ENCODE measurements around the gene SLC25A44. TPM values are rescaled to one million over a fixed set of nuclear protein-coding genes. Genes with fewer than 3 reads are reported as not detected.

SLC25A44 gene
- polyA plus RNA-seq, 4 donors, result 13.4 to 46.6 (median 17.3) TPM

DNA sequence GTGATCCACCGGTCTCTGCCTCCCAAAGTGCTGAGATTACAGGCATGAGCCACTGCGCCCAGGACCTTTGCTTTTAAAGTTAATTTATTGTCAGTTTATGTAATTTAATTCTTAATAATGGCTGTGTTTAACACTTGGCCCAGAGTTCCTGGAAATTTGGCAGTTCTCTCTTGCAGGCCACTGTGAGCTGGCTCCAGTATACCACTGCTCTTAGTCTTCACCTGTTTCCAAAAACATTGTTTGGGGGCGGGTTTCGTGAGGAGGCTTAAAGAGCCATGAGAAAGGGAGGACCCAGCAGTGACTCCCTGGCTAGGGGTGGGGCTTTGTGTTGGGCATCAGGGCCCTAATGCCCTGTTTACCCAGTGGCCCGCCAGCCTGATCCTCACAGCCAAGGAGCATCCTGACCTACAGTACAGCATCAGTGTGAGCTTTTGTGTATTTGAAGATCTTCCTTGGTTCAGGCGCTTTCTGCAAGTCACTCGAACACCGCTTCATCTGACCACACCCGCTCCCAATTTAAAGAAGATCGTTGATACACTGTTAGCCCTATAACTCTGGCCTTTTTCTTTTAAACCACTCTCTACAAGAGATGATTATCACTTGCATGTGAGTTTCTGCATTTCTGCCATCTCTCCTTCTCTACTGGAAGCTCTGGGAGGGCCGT is 36.0 kb downstream of the SLC25A44 start:
- H3K27me3 ChIP-seq (ENCODE audit: control insufficient read depth in 3 of 3, insufficient read depth in 3 of 3, low read length in 3 of 3), result no peaks in the 10 kb centered on the region
- H3K4me3 ChIP-seq (ENCODE audit: low read depth in 1 of 3, low read length in 3 of 3), result no peak overlapping the region
- 93 to 96% (median 95%) methylated on average over 11 of the region's 11 CpGs for WGBS, 3 donors
- no peaks in the 10 kb centered on the region for H3K9me3 ChIP-seq (ENCODE audit: control insufficient read depth in 2 of 2, insufficient read depth in 1 of 2, low read depth in 1 of 2, low read length in 1 of 2)
- FAIRE-seq (no peak), DNase-seq (no peak)
- H3K27ac ChIP-seq (ENCODE audit: low read depth in 1 of 3, low read length in 2 of 3), result no peak overlapping the region
- peaks cover 0 to 7% (median 0%) of the 10 kb centered on the region in 3 donors for H3K4me1 ChIP-seq (ENCODE audit: control insufficient read depth in 3 of 3, insufficient read depth in 2 of 3, low read depth in 1 of 3, low read length in 2 of 3)
- peaks cover 0 to 77% (median 3%) of the 10 kb centered on the region in 3 donors for H3K36me3 ChIP-seq (ENCODE audit: control insufficient read depth in 3 of 3, insufficient read depth in 2 of 3, low read depth in 1 of 3, low read length in 3 of 3)

DNA sequence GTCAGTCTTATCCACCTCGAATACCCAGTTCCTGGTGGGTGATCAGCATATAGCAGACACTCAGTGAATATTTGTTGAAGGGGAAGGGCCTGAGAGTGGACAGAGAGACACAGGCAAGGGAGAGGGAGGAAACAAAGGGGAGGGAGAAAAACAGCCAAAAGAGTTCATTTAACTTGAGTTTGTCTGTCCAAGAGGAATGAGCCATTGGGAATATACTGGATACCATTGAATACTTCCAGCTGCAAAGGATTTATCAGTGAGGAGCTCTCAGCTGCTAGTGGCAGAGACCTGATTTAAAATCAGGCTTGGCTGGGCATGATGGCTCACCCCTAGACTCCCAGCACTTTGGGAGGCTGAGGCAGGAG is 36.6 kb downstream of the SLC25A44 start:
- Histone ChIP-seq H3K36me3 (ENCODE audit: control insufficient read depth in 3 of 3, insufficient read depth in 2 of 3, low read depth in 1 of 3, low read length in 3 of 3) (peaks cover 0 to 79% (median 3%) of the 10 kb centered on the region in 3 donors), H3K4me1 (ENCODE audit: control insufficient read depth in 3 of 3, insufficient read depth in 2 of 3, low read depth in 1 of 3, low read length in 2 of 3) (peaks cover 0 to 7% (median 0%) of the 10 kb centered on the region in 3 donors)
- no peak for FAIRE-seq

DNA sequence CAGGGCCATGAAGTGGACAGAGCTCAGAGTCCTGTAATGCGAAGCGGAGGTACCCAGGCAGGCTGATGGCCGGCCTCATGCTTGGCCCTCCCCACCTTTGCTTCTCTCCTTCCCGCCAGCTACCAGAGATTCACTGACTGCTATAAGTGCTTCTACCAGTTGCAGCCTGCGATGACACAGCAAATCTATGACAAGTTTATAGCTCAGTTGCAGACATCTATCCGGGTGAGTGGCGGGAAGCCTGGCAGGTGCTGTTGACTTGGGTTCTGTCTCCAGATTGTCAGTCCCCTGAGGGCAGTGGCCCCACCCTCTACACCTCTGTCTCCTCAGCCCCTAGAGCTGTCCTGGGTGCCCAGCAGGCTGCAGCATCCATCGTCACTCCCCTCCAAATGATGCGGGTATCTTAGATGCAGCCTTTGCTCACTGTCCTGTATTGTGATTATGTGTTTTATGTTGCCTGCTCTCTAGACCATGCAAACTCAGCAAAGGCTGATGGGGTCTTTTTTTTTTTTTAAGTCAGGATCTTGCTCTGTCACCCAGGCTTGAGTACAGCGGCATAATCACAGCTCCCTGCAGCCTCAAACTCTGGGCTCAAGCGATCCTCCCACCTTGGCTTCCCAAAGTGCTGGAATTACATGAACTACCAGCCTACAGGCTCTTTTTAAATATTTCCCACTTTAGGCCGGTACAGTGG is 38.4 kb downstream of the SLC25A44 start:
- DNase-seq (no peak), FAIRE-seq (no peak)
- Histone ChIP-seq H3K4me3 (ENCODE audit: low read depth in 1 of 3, low read length in 3 of 3) (no peak overlapping the region), H3K4me1 (ENCODE audit: control insufficient read depth in 3 of 3, insufficient read depth in 2 of 3, low read depth in 1 of 3, low read length in 2 of 3) (peaks cover 0 to 7% (median 0%) of the 10 kb centered on the region in 3 donors), H3K27me3 (ENCODE audit: control insufficient read depth in 3 of 3, insufficient read depth in 3 of 3, low read length in 3 of 3) (no peaks in the 10 kb centered on the region), H3K36me3 (ENCODE audit: control insufficient read depth in 3 of 3, insufficient read depth in 2 of 3, low read depth in 1 of 3, low read length in 3 of 3) (peaks cover 2 to 79% (median 12%) of the 10 kb centered on the region in 3 donors), H3K9me3 (ENCODE audit: control insufficient read depth in 2 of 2, insufficient read depth in 1 of 2, low read depth in 1 of 2, low read length in 1 of 2) (no peaks in the 10 kb centered on the region), H3K27ac (ENCODE audit: low read depth in 1 of 3, low read length in 2 of 3) (no peak overlapping the region)
- 88 to 90% (median 90%) methylated on average over 12 of the region's 12 CpGs for WGBS, 3 donors

More for the DNA sequence above, 36.6 kb downstream of the SLC25A44 start:
- 86 to 90% (median 87%) methylated on average over 1 of the region's 1 CpG for WGBS, 3 donors
- H3K27me3 ChIP-seq (ENCODE audit: control insufficient read depth in 3 of 3, insufficient read depth in 3 of 3, low read length in 3 of 3), result no peaks in the 10 kb centered on the region
- H3K4me3 ChIP-seq (ENCODE audit: low read depth in 1 of 3, low read length in 3 of 3), result no peak overlapping the region
- DNase-seq, result no peak
- no peak overlapping the region for H3K27ac ChIP-seq (ENCODE audit: low read depth in 1 of 3, low read length in 2 of 3)
- H3K9me3 ChIP-seq (ENCODE audit: control insufficient read depth in 2 of 2, insufficient read depth in 1 of 2, low read depth in 1 of 2, low read length in 1 of 2), result no peaks in the 10 kb centered on the region

DNA sequence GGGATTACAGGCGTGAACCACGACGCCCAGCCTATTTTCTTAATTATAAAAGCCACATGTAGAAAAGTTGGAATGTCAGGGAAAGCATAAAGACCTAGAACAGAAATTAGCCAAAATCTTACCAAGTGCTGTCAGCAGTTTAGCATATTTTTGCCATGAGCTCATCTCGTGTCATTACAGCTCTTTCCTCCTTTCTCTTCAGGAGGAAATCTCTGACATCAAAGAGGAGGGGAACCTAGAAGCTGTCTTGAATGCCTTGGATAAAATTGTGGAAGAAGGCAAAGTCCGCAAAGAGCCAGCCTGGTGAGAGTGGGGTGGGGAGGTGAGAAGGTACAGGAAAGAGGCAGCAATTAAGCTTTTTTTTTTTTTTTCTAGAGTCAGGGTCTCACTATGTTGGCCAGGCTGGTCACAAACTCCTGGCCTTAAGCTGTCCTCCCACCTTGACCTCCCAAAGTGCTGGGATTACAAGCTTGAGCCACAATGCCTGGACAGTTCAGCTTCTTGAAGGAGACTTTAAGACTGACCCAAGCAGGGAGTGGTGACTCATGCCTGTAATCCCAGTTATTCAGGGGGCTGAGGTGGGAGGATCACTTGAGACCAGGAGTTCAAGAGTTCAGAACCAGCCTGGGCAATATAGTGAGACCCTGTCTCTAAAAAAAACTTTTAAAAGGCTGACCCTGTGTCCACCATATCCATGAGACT is 39.7 kb downstream of the SLC25A44 start:
- no peaks in the 10 kb centered on the region for H3K9me3 ChIP-seq (ENCODE audit: control insufficient read depth in 2 of 2, insufficient read depth in 1 of 2, low read depth in 1 of 2, low read length in 1 of 2)
- H3K27ac ChIP-seq (ENCODE audit: low read depth in 1 of 3, low read length in 2 of 3), result no peak overlapping the region
- H3K4me1 ChIP-seq (ENCODE audit: control insufficient read depth in 3 of 3, insufficient read depth in 2 of 3, low read depth in 1 of 3, low read length in 2 of 3), result peaks cover 0 to 7% (median 0%) of the 10 kb centered on the region in 3 donors
- no peaks in the 10 kb centered on the region for H3K27me3 ChIP-seq (ENCODE audit: control insufficient read depth in 3 of 3, insufficient read depth in 3 of 3, low read length in 3 of 3)
- 56 to 72% (median 70%) methylated on average over 5 of the region's 5 CpGs for WGBS, 3 donors
- peaks cover 2 to 78% (median 16%) of the 10 kb centered on the region in 3 donors for H3K36me3 ChIP-seq (ENCODE audit: control insufficient read depth in 3 of 3, insufficient read depth in 2 of 3, low read depth in 1 of 3, low read length in 3 of 3)
- DNase-seq, result peak; percentile 43 to 58
- no peak for FAIRE-seq
- no peak overlapping the region for H3K4me3 ChIP-seq (ENCODE audit: low read depth in 1 of 3, low read length in 3 of 3)

DNA sequence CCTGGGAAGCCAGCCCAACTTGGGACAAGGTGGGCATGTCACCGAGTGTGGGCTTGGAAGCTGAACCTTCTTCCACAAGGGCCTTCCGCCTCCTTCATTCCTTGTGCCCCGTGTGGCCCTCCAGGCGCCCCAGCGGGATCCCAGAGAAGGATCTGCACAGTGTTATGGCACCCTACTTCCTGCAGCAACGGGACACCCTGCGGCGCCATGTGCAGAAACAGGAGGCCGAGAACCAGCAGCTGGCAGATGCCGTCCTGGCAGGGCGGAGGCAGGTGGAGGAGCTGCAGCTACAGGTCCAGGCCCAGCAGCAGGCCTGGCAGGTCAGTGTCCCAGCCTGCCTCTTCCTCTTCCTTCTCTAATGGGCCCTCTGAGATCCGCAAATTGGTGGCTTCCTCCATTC is 42.3 kb downstream of the SLC25A44 start:
- Histone ChIP-seq H3K27ac (ENCODE audit: low read depth in 1 of 3, low read length in 2 of 3) (no peak overlapping the region), H3K9me3 (ENCODE audit: control insufficient read depth in 2 of 2, insufficient read depth in 1 of 2, low read depth in 1 of 2, low read length in 1 of 2) (no peaks in the 10 kb centered on the region), H3K36me3 (ENCODE audit: control insufficient read depth in 3 of 3, insufficient read depth in 2 of 3, low read depth in 1 of 3, low read length in 3 of 3) (peaks cover 10 to 80% (median 16%) of the 10 kb centered on the region in 3 donors), H3K4me1 (ENCODE audit: control insufficient read depth in 3 of 3, insufficient read depth in 2 of 3, low read depth in 1 of 3, low read length in 2 of 3) (peaks cover 0 to 7% (median 0%) of the 10 kb centered on the region in 3 donors), H3K4me3 (ENCODE audit: low read depth in 1 of 3, low read length in 3 of 3) (no peak overlapping the region), H3K27me3 (ENCODE audit: control insufficient read depth in 3 of 3, insufficient read depth in 3 of 3, low read length in 3 of 3) (no peaks in the 10 kb centered on the region)
- 95 to 96% (median 96%) methylated on average over 11 to 12 of the region's 12 CpGs for WGBS, 3 donors
- no peak for FAIRE-seq
- DNase-seq, result no peak

DNA sequence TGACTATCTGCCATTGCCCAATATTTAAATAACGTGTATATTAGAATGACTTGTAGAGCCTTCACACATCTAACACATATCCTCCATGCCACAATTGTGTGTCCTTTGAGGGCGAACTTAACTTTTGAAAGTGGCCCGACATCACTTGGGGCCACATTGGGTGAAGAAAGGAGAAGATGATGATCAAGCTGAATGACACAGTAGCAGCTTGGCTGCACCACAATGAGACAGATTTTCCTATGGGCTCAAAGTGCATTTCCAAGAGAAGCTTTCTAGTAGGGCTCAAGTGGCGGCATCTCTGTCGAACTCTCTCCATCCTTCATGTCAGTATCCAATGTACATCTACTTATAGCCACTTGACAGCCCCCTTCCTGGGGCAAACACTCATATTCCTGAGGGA is 44.3 kb downstream of the SLC25A44 start:
- H3K36me3 ChIP-seq (ENCODE audit: control insufficient read depth in 3 of 3, insufficient read depth in 2 of 3, low read depth in 1 of 3, low read length in 3 of 3), result peaks cover 10 to 86% (median 16%) of the 10 kb centered on the region in 3 donors
- no peak for FAIRE-seq

DNA sequence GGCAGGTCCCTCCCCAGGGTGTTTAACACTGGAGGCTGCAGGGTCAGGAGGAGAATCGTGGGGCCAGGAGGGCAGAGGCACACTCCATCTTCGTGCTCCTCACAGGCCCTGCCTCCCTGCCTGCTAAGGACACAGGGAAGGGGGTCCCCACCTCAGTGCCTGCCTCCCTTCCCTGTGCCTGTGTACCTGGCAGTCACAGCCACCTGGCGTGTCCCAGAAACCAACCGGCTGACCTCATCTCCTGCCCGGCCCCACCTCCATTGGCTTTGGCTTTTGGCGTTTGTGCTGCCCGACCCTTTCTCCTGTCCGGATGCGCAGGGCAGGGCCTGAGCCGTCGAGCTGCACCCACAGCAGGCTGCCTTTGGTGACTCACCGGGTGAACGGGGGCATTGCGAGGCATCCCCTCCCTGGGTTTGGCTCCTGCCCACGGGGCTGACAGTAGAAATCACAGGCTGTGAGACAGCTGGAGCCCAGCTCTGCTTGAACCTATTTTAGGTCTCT is 47.5 kb downstream of the SLC25A44 start:
- WGBS, 3 donors, result 59 to 70% (median 61%) methylated on average over 14 to 15 of the region's 15 CpGs
- no peak for DNase-seq
- Histone ChIP-seq H3K4me3 (ENCODE audit: low read depth in 1 of 3, low read length in 3 of 3) (no peak overlapping the region), H3K9me3 (ENCODE audit: control insufficient read depth in 2 of 2, insufficient read depth in 1 of 2, low read depth in 1 of 2, low read length in 1 of 2) (no peaks in the 10 kb centered on the region), H3K27ac (ENCODE audit: low read depth in 1 of 3, low read length in 2 of 3) (no peak overlapping the region), H3K36me3 (ENCODE audit: control insufficient read depth in 3 of 3, insufficient read depth in 2 of 3, low read depth in 1 of 3, low read length in 3 of 3) (peaks cover 10 to 70% (median 10%) of the 10 kb centered on the region in 3 donors), H3K4me1 (ENCODE audit: control insufficient read depth in 3 of 3, insufficient read depth in 2 of 3, low read depth in 1 of 3, low read length in 2 of 3) (peaks cover 0 to 7% (median 0%) of the 10 kb centered on the region in 3 donors), H3K27me3 (ENCODE audit: control insufficient read depth in 3 of 3, insufficient read depth in 3 of 3, low read length in 3 of 3) (peaks cover 0 to 15% (median 6%) of the 10 kb centered on the region in 3 donors)
- FAIRE-seq, result no peak

More for the DNA sequence above, 44.3 kb downstream of the SLC25A44 start:
- peaks cover 0 to 4% (median 0%) of the 10 kb centered on the region in 3 donors for H3K4me1 ChIP-seq (ENCODE audit: control insufficient read depth in 3 of 3, insufficient read depth in 2 of 3, low read depth in 1 of 3, low read length in 2 of 3)
- no peak for DNase-seq
- H3K27me3 ChIP-seq (ENCODE audit: control insufficient read depth in 3 of 3, insufficient read depth in 3 of 3, low read length in 3 of 3), result no peaks in the 10 kb centered on the region
- H3K4me3 ChIP-seq (ENCODE audit: low read depth in 1 of 3, low read length in 3 of 3), result no peak overlapping the region
- H3K9me3 ChIP-seq (ENCODE audit: control insufficient read depth in 2 of 2, insufficient read depth in 1 of 2, low read depth in 1 of 2, low read length in 1 of 2), result no peaks in the 10 kb centered on the region
- no peak overlapping the region for H3K27ac ChIP-seq (ENCODE audit: low read depth in 1 of 3, low read length in 2 of 3)
- WGBS, 3 donors, result 92 to 97% (median 95%) methylated on average over 5 of the region's 5 CpGs

DNA sequence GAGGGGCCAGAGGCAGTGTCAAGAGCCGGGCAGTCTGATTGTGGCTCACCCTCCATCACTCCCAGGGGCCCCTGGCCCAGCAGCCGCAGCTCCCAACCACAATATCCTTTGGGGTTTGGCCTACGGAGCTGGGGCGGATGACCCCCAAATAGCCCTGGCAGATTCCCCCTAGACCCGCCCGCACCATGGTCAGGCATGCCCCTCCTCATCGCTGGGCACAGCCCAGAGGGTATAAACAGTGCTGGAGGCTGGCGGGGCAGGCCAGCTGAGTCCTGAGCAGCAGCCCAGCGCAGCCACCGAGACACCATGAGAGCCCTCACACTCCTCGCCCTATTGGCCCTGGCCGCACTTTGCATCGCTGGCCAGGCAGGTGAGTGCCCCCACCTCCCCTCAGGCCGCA is 48.0 kb downstream of the SLC25A44 start, which contains the start of gene BGLAP:
BGLAP (plus strand) TSS at position 259 of the 400 bp plus-strand sequence; CDS start at position 307, 48 bp downstream.
- H3K27me3 ChIP-seq (ENCODE audit: control insufficient read depth in 3 of 3, insufficient read depth in 3 of 3, low read length in 3 of 3), result peaks cover 0 to 18% (median 6%) of the 10 kb centered on the region in 3 donors
- no peak for FAIRE-seq
- H3K36me3 ChIP-seq (ENCODE audit: control insufficient read depth in 3 of 3, insufficient read depth in 2 of 3, low read depth in 1 of 3, low read length in 3 of 3), result peaks cover 5 to 66% (median 9%) of the 10 kb centered on the region in 3 donors
- DNase-seq, result no peak
- peaks cover 0 to 7% (median 0%) of the 10 kb centered on the region in 3 donors for H3K4me1 ChIP-seq (ENCODE audit: control insufficient read depth in 3 of 3, insufficient read depth in 2 of 3, low read depth in 1 of 3, low read length in 2 of 3)
- no peak within 1 kb of the TSS for H3K27ac ChIP-seq (ENCODE audit: low read depth in 1 of 3, low read length in 2 of 3)
- WGBS, 3 donors, result 77 to 88% (median 81%) methylated on average over 12 to 14 of the region's 14 CpGs
- no peak within 1 kb of the TSS for H3K4me3 ChIP-seq (ENCODE audit: low read depth in 1 of 3, low read length in 3 of 3)
- H3K9me3 ChIP-seq (ENCODE audit: control insufficient read depth in 2 of 2, insufficient read depth in 1 of 2, low read depth in 1 of 2, low read length in 1 of 2), result no peaks in the 10 kb centered on the region
